ENCODE measurements around the gene CTSK.

DNA sequence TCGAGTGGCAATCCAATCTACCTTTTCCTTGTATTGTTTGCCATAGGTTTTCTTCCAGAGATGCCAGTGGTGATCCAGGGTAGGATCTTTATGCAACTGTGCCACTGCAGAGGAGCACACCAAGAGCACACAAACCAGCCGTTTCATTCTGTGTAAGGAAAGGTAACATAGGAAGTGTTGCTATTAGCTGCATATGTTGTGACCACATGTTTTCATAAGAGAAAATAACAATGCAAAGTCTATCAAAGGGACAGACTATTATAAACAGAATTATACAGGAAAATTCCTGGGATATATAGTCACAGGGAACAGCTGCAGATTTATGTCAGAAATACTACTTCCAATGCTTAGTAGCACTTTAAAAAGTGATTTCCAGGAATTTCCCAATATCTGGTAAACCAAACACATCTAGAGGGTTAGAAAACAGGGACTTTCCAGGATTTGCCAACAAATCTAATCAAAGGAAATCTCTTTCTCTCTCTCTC, 43.4 kb downstream of the CTSK start:
- TF ChIP-seq, protein P1, sequence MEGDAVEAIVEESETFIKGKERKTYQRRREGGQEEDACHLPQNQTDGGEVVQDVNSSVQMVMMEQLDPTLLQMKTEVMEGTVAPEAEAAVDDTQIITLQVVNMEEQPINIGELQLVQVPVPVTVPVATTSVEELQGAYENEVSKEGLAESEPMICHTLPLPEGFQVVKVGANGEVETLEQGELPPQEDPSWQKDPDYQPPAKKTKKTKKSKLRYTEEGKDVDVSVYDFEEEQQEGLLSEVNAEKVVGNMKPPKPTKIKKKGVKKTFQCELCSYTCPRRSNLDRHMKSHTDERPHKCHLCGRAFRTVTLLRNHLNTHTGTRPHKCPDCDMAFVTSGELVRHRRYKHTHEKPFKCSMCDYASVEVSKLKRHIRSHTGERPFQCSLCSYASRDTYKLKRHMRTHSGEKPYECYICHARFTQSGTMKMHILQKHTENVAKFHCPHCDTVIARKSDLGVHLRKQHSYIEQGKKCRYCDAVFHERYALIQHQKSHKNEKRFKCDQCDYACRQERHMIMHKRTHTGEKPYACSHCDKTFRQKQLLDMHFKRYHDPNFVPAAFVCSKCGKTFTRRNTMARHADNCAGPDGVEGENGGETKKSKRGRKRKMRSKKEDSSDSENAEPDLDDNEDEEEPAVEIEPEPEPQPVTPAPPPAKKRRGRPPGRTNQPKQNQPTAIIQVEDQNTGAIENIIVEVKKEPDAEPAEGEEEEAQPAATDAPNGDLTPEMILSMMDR (IDR thresholded peaks at IDR 0.05), result no peak
- no peak for TF ChIP-seq POLR2AphosphoS5 (IDR thresholded peaks at IDR 0.05)

Data from esophagus muscularis mucosa (tissue), 3 donors.